MM.1S (cell line): ENCODE results near the gene ARHGAP44.

Experiments used
- DNase-seq: peaks from one replicate; pipeline ENCODE4 v3.0.0-alpha.2; 2015
- H2AFZ ChIP-seq: fragments of 300-600 bp; sonication (generic); 2 replicates; pipeline ENCODE4 v1.6.0; 2016; ENCODE audit warnings: antibody characterized with exemption, low read length
- H3F3A ChIP-seq: fragments of 300-600 bp; sonication (generic); 2 replicates; pipeline ENCODE4 v1.6.1; 2016; ENCODE audit warnings: mild to moderate bottlenecking, antibody characterized with exemption, low read length, moderate library complexity, mixed read lengths; ENCODE audit not compliant: insufficient read depth
- H3K27ac ChIP-seq: fragments of 300-600 bp; sonication (generic); 2 replicates; pipeline ENCODE4 v1.5.1; 2016; ENCODE audit warnings: mild to moderate bottlenecking, low read length
- H3K27me3 ChIP-seq: fragments of 300-600 bp; sonication (generic); replicated peaks from 2 replicates; pipeline ENCODE4 v1.6.0; 2016; ENCODE audit warnings: low read length; ENCODE audit not compliant: insufficient read depth
- H3K36me3 ChIP-seq: fragments of 300-600 bp; sonication (generic); replicated peaks from 2 replicates; pipeline ENCODE4 v1.6.1; 2016; ENCODE audit warnings: mild to moderate bottlenecking, low read length, mixed read lengths; ENCODE audit not compliant: insufficient read depth
- H3K4me1 ChIP-seq: fragments of 300-600 bp; sonication (generic); 2 replicates; pipeline ENCODE4 v1.6.1; 2016; ENCODE audit warnings: low read length, mixed read lengths
- H3K4me2 ChIP-seq: fragments of 300-600 bp; sonication (generic); 2 replicates; pipeline ENCODE4 v1.6.0; 2016; ENCODE audit warnings: low read depth, low read length
- H3K4me3 ChIP-seq: fragments of 300-600 bp; sonication (generic); 2 replicates; pipeline ENCODE4 v1.5.1; 2016; ENCODE audit warnings: low read length, mixed read lengths
- H3K79me2 ChIP-seq: fragments of 300-600 bp; sonication (generic); 2 replicates; pipeline ENCODE4 v1.6.1; 2016; ENCODE audit warnings: mixed run types, low read length, mixed read lengths
- H3K9ac ChIP-seq: fragments of 300-600 bp; sonication (generic); 2 replicates; pipeline ENCODE4 v1.6.1; 2016; ENCODE audit warnings: low read length, mixed read lengths
- H3K9me2 ChIP-seq: fragments of 300-600 bp; sonication (generic); replicated peaks from 2 replicates; pipeline ENCODE4 v1.6.1; 2016; ENCODE audit warnings: mild to moderate bottlenecking, low read length, mixed read lengths; ENCODE audit not compliant: insufficient read depth
- H3K9me3 ChIP-seq: fragments of 300-600 bp; sonication (generic); replicated peaks from 2 replicates; pipeline ENCODE4 v1.6.1; 2016; ENCODE audit warnings: mild to moderate bottlenecking, low read length, mixed read lengths; ENCODE audit not compliant: insufficient read depth
- H4K20me1 ChIP-seq: fragments of 300-600 bp; sonication (generic); 2 replicates; pipeline ENCODE4 v1.6.1; 2016; ENCODE audit warnings: mild to moderate bottlenecking, low read length, moderate library complexity, mixed read lengths; ENCODE audit not compliant: insufficient read depth
- EZH2 ChIP-seq: fragments of 300-600 bp; sonication (generic); optimal IDR thresholded peaks from 2 replicates; pipeline ENCODE3; 2017; ENCODE audit warnings: low read depth, mild to moderate bottlenecking, antibody characterized with exemption, low read length, mixed read lengths
- EZH2phosphoT487 ChIP-seq: fragments of 300-600 bp; sonication (generic); IDR thresholded peaks from 2 replicates; pipeline ENCODE4 v1.6.1; 2018; ENCODE audit warnings: antibody characterized with exemption, low read length
- TF ChIP-seq, protein P1 (sequence below): fragments of 300-600 bp; sonication (generic); IDR thresholded peaks from 2 replicates; pipeline ENCODE4 v1.5.1; 2016; ENCODE audit warnings: antibody characterized with exemption, low read length, mixed read lengths

ARHGAP44 gene

GRCh38 chr17:12806630-12807029, 17.3 kb downstream of the ARHGAP44 start:
- H3K9ac ChIP-seq = no peak overlapping the region
- no peaks in the 10 kb centered on the region for H3K27me3 ChIP-seq
- no peaks in the 10 kb centered on the region for H3F3A ChIP-seq
- H2AFZ ChIP-seq = no peak overlapping the region
- H3K79me2 ChIP-seq = no peaks in the 10 kb centered on the region
- H3K9me3 ChIP-seq = no peaks in the 10 kb centered on the region
- no peak for DNase-seq
- no peaks in the 10 kb centered on the region for H3K9me2 ChIP-seq
- H3K4me2 ChIP-seq = no peak overlapping the region
- H3K36me3 ChIP-seq = no peaks in the 10 kb centered on the region
- no peaks in the 10 kb centered on the region for H3K4me1 ChIP-seq
- no peak overlapping the region for H3K27ac ChIP-seq
- TF ChIP-seq, protein P1, sequence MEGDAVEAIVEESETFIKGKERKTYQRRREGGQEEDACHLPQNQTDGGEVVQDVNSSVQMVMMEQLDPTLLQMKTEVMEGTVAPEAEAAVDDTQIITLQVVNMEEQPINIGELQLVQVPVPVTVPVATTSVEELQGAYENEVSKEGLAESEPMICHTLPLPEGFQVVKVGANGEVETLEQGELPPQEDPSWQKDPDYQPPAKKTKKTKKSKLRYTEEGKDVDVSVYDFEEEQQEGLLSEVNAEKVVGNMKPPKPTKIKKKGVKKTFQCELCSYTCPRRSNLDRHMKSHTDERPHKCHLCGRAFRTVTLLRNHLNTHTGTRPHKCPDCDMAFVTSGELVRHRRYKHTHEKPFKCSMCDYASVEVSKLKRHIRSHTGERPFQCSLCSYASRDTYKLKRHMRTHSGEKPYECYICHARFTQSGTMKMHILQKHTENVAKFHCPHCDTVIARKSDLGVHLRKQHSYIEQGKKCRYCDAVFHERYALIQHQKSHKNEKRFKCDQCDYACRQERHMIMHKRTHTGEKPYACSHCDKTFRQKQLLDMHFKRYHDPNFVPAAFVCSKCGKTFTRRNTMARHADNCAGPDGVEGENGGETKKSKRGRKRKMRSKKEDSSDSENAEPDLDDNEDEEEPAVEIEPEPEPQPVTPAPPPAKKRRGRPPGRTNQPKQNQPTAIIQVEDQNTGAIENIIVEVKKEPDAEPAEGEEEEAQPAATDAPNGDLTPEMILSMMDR = no peak
- no peak for TF ChIP-seq EZH2
- TF ChIP-seq EZH2phosphoT487 = no peak
- H3K4me3 ChIP-seq = no peak overlapping the region
- H4K20me1 ChIP-seq = no peaks in the 10 kb centered on the region

- Histone ChIP-seq H3K9ac (no peak overlapping the region), H3K4me3 (no peak overlapping the region), H3K9me2 (no peaks in the 10 kb centered on the region), H3K27me3 (no peaks in the 10 kb centered on the region), H3K36me3 (no peaks in the 10 kb centered on the region), H3K4me2 (no peak overlapping the region), H3K4me1 (no peaks in the 10 kb centered on the region), H3F3A (no peaks in the 10 kb centered on the region), H3K9me3 (no peaks in the 10 kb centered on the region), H3K27ac (no peak overlapping the region), H3K79me2 (no peaks in the 10 kb centered on the region), H2AFZ (no peak overlapping the region), H4K20me1 (no peaks in the 10 kb centered on the region)
- TF ChIP-seq EZH2phosphoT487 (no peak), EZH2 (no peak)
- TF ChIP-seq, protein P1 = no peak
- no peak for DNase-seq
Measured at GRCh38 chr17:12808723-12809122, 19.4 kb downstream of the ARHGAP44 start.

- Histone ChIP-seq H4K20me1 (no peaks in the 10 kb centered on the region), H3K36me3 (no peaks in the 10 kb centered on the region), H3K79me2 (no peaks in the 10 kb centered on the region), H3K9me3 (no peaks in the 10 kb centered on the region), H2AFZ (no peak overlapping the region), H3K27me3 (no peaks in the 10 kb centered on the region), H3F3A (no peaks in the 10 kb centered on the region), H3K9me2 (no peaks in the 10 kb centered on the region), H3K4me1 (no peaks in the 10 kb centered on the region), H3K9ac (no peak overlapping the region), H3K4me2 (no peak overlapping the region), H3K27ac (no peak overlapping the region), H3K4me3 (no peak overlapping the region)
- TF ChIP-seq, protein P1 = no peak
- no peak for TF ChIP-seq EZH2phosphoT487
- TF ChIP-seq EZH2 = no peak
- DNase-seq = no peak
Measured at GRCh38 chr17:12812877-12813276, 23.6 kb downstream of the ARHGAP44 start.
